ENCODE results near the gene DTHD1. TPM values are rescaled to one million over a fixed set of nuclear protein-coding genes. Genes with fewer than 3 reads are reported as not detected.

DTHD1 gene
- total and polyA plus RNA-seq, 10 of the 15 experiments (the other 5 are each of a cell fraction or from before 2014, with no cell fraction given): 0.05 to 2.8 (median 1.4) TPM

DNA sequence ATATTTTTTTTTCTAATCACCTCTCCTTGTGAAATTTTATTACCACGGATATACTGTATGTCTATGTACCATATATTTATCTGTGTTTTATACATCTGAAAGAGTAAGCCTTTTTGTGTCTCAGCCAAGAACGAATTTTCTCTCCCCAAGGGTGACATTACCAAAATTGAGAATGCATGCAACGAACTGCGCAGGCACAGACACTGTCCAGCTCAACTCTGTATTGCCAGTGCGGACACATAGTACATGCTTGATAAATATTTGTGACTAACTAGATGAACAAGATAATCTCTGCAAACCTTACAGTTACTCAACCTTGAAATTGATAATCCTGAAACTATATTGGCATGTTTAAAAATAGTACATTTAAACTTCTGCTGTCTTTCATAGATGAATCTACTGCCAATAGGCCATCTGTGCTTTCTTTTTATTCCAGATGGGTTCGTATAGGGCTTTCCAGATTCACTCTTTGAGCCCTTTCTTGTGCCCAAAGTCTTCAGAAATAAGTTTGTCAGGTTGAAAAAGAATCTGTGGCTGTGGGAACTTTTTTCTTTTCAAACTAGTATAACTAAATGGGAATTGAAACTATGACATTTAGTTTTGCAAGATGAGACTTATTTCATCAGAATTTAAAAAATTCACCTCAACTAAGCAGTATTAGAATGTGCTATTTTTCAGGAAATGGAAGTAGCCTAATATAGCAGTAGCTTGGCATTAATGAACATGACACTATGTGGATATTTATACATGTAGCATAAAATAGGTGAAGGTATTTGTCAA lies 38.9 kb downstream of the DTHD1 start (continued):
- TF ChIP-seq POLR2AphosphoS5 (IDR thresholded peaks at IDR 0.05; ENCODE audit: low read length): no peak
- TF ChIP-seq, protein P1, sequence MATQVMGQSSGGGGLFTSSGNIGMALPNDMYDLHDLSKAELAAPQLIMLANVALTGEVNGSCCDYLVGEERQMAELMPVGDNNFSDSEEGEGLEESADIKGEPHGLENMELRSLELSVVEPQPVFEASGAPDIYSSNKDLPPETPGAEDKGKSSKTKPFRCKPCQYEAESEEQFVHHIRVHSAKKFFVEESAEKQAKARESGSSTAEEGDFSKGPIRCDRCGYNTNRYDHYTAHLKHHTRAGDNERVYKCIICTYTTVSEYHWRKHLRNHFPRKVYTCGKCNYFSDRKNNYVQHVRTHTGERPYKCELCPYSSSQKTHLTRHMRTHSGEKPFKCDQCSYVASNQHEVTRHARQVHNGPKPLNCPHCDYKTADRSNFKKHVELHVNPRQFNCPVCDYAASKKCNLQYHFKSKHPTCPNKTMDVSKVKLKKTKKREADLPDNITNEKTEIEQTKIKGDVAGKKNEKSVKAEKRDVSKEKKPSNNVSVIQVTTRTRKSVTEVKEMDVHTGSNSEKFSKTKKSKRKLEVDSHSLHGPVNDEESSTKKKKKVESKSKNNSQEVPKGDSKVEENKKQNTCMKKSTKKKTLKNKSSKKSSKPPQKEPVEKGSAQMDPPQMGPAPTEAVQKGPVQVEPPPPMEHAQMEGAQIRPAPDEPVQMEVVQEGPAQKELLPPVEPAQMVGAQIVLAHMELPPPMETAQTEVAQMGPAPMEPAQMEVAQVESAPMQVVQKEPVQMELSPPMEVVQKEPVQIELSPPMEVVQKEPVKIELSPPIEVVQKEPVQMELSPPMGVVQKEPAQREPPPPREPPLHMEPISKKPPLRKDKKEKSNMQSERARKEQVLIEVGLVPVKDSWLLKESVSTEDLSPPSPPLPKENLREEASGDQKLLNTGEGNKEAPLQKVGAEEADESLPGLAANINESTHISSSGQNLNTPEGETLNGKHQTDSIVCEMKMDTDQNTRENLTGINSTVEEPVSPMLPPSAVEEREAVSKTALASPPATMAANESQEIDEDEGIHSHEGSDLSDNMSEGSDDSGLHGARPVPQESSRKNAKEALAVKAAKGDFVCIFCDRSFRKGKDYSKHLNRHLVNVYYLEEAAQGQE (IDR thresholded peaks at IDR 0.05; ENCODE audit: low read depth, low read length): no peak; the same call in 1 of the 2 replicates
- TF ChIP-seq, protein P2, sequence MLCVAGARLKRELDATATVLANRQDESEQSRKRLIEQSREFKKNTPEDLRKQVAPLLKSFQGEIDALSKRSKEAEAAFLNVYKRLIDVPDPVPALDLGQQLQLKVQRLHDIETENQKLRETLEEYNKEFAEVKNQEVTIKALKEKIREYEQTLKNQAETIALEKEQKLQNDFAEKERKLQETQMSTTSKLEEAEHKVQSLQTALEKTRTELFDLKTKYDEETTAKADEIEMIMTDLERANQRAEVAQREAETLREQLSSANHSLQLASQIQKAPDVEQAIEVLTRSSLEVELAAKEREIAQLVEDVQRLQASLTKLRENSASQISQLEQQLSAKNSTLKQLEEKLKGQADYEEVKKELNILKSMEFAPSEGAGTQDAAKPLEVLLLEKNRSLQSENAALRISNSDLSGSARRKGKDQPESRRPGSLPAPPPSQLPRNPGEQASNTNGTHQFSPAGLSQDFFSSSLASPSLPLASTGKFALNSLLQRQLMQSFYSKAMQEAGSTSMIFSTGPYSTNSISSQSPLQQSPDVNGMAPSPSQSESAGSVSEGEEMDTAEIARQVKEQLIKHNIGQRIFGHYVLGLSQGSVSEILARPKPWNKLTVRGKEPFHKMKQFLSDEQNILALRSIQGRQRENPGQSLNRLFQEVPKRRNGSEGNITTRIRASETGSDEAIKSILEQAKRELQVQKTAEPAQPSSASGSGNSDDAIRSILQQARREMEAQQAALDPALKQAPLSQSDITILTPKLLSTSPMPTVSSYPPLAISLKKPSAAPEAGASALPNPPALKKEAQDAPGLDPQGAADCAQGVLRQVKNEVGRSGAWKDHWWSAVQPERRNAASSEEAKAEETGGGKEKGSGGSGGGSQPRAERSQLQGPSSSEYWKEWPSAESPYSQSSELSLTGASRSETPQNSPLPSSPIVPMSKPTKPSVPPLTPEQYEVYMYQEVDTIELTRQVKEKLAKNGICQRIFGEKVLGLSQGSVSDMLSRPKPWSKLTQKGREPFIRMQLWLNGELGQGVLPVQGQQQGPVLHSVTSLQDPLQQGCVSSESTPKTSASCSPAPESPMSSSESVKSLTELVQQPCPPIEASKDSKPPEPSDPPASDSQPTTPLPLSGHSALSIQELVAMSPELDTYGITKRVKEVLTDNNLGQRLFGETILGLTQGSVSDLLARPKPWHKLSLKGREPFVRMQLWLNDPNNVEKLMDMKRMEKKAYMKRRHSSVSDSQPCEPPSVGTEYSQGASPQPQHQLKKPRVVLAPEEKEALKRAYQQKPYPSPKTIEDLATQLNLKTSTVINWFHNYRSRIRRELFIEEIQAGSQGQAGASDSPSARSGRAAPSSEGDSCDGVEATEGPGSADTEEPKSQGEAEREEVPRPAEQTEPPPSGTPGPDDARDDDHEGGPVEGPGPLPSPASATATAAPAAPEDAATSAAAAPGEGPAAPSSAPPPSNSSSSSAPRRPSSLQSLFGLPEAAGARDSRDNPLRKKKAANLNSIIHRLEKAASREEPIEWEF (IDR thresholded peaks at IDR 0.05; ENCODE audit: insufficient replicate concordance, low read depth, low read length): peak; percentile 65
- no peak for TF ChIP-seq WRNIP1 (IDR thresholded peaks at IDR 0.05; ENCODE audit: borderline replicate concordance, low read depth, low read length)
- TF ChIP-seq, protein P3, sequence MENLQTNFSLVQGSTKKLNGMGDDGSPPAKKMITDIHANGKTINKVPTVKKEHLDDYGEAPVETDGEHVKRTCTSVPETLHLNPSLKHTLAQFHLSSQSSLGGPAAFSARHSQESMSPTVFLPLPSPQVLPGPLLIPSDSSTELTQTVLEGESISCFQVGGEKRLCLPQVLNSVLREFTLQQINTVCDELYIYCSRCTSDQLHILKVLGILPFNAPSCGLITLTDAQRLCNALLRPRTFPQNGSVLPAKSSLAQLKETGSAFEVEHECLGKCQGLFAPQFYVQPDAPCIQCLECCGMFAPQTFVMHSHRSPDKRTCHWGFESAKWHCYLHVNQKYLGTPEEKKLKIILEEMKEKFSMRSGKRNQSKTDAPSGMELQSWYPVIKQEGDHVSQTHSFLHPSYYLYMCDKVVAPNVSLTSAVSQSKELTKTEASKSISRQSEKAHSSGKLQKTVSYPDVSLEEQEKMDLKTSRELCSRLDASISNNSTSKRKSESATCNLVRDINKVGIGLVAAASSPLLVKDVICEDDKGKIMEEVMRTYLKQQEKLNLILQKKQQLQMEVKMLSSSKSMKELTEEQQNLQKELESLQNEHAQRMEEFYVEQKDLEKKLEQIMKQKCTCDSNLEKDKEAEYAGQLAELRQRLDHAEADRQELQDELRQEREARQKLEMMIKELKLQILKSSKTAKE (IDR thresholded peaks at IDR 0.05; ENCODE audit: low read depth, poor library complexity, severe bottlenecking): peak; percentile 23
- TF ChIP-seq, protein P4, sequence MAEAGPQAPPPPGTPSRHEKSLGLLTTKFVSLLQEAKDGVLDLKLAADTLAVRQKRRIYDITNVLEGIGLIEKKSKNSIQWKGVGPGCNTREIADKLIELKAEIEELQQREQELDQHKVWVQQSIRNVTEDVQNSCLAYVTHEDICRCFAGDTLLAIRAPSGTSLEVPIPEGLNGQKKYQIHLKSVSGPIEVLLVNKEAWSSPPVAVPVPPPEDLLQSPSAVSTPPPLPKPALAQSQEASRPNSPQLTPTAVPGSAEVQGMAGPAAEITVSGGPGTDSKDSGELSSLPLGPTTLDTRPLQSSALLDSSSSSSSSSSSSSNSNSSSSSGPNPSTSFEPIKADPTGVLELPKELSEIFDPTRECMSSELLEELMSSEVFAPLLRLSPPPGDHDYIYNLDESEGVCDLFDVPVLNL (IDR thresholded peaks at IDR 0.05; ENCODE audit: low read depth, low read length): no peak
- TF ChIP-seq POLR2A (IDR thresholded peaks at IDR 0.05; ENCODE audit: low read depth, low read length): no peak
- no peak for TF ChIP-seq POU2F2 (IDR thresholded peaks at IDR 0.05; ENCODE audit: borderline replicate concordance, low read depth, low read length)
- TF ChIP-seq IRF4 (IDR thresholded peaks at IDR 0.05; ENCODE audit: low read depth, low read length): 0 out of 2 replicates have a peak, but pooled peaks have one; percentile 6
- TF ChIP-seq KDM1A (IDR thresholded peaks at IDR 0.05; ENCODE audit: borderline replicate concordance): no peak
- TF ChIP-seq RFX5 (IDR thresholded peaks at IDR 0.05; ENCODE audit: low read depth, low read length): 0 out of 2 replicates have a peak, but pooled peaks have one; percentile 29
- TF ChIP-seq ESRRA (IDR thresholded peaks at IDR 0.05; ENCODE audit: low read length): 0 out of 2 replicates have a peak, but pooled peaks have one; percentile 59
- TF ChIP-seq MYB (IDR thresholded peaks at IDR 0.05; ENCODE audit: borderline replicate concordance, low read depth, low read length): no peak
- TF ChIP-seq, protein P5, sequence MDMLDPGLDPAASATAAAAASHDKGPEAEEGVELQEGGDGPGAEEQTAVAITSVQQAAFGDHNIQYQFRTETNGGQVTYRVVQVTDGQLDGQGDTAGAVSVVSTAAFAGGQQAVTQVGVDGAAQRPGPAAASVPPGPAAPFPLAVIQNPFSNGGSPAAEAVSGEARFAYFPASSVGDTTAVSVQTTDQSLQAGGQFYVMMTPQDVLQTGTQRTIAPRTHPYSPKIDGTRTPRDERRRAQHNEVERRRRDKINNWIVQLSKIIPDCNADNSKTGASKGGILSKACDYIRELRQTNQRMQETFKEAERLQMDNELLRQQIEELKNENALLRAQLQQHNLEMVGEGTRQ (IDR thresholded peaks at IDR 0.05; ENCODE audit: borderline replicate concordance, low read depth, low read length): no peak
- TF ChIP-seq NFIC (IDR thresholded peaks at IDR 0.05; ENCODE audit: low read depth, low read length): peak; percentile 97
